Activated CD8-positive, alpha-beta memory T cell treated with anti-CD3 and anti-CD28 coated beads for 1 hour (primary cell): ENCODE data around the gene STN1.

ENCODE experiments used
- DNase-seq, 2 donors: peaks; one replicate each; pipeline ENCODE4 v3.0.0-alpha.2; 2020; ENCODE audit warnings: low read depth in 1 of 2; ENCODE audit errors: extremely low read depth in 1 of 2

STN1 gene

DNA sequence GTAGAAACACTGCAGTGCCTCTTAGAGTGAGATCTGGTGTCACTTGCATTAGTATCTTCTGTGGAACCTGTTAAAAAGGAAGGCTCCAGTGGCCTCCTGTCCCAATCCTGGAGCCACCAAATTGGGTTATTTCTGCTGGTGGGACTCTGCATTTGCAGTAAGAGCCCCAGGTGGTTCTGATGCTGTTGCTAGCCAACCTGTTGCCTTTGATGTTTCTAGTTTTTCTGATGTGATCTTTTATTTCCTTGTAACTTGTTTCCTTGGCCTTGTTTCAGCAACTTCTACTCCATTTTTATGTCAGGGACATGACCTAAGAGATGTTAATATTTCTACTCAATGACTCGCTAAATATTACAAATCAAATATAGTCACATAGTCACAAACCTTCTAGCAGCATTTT, 12.5 kb upstream of the STN1 start:
- DNase-seq: no peak

GRCh38 chr10:103929381-103929921, 11.5 kb upstream of the STN1 start:
- DNase-seq: no peak

DNA sequence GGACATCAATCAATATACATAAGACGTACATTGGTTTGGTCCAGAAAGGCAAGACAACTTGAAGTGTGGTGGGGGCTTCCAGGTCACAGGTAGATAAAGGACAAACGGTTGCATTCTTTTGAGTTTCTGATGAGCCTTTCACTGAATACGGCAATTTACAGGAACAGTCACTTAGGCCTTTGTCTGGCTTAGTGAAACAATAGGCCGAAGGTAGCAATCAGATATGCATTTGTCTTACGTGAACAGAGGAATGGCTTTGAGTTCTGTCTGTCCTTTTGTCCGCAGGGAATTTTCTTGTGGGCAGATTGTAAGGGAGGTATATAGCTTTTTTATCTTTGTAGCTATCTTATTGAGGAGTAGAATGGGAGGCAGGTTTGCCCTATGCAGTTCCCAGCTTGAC, 10.8 kb upstream of the STN1 start:
- no peak for DNase-seq

GRCh38 chr10:103926722-103927319, 8.8 kb upstream of the STN1 start:
- no peak for DNase-seq

GRCh38 chr10:103925591-103925990, 7.6 kb upstream of the STN1 start:
- no peak for DNase-seq

GRCh38 chr10:103923502-103923901, 5.5 kb upstream of the STN1 start:
- no peak for DNase-seq

- DNase-seq: no peak
Measured at GRCh38 chr10:103922659-103923058, 4.7 kb upstream of the STN1 start.

GRCh38 chr10:103921750-103922195, 3.8 kb upstream of the STN1 start:
- no peak for DNase-seq

DNA sequence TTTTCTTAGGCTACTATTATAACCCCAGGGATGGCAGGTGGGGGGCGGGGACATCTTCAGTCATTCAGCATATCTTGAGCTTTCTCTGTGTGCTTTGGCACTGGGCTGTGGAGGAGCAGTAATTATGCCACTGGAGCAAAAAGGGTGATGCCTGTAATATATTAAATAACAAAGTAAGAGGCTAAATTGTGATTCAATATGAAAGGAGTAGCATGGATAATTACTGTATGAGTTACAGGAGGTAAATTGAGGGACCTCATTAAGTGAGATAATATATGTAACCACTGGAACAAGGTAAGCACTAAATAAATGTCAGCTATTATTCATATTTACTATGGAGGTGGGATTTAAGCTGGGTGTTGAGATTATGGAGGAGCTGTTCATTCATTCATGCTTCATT, 3.3 kb upstream of the STN1 start:
- no peak for DNase-seq

GRCh38 chr10:103919648-103920025, 1.7 kb upstream of the STN1 start:
- no peak for DNase-seq

DNA sequence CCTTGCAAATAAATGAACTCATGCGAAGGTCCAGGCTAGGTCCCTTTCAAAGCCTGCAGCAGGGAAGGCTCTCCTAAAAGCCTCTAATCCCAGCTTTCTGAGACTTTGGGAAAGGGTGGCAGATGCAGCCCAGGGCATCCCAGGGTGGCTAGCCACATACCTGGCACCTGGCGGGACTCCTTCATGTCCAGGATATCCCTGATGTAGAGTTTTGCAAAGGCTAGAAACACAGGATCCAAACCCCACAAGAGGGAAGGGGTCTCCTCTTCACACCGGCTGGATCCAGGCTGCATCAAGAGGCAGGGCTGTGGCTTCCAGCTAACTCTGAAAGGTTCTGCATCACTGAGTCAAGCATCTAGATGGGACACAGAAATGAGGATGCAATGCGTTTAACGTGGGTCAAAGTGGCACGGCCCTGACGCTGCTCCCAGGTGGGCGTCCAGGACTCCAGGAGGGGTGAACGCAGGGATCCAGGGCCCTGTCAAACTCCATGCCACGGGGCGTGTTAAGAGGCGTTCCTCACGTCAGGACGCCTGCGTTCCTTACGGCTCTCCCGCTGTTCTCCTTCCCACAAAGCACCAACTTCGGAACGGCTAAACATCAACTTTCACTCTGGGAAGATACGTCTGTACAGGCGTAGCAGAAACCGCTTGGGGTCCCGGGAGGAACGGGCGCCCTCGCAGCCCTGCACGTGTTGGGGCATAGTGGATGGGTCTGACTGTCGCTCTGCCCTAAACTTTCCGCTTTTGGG, 507 bp downstream of the STN1 start:
- DNase-seq: no peak

DNA sequence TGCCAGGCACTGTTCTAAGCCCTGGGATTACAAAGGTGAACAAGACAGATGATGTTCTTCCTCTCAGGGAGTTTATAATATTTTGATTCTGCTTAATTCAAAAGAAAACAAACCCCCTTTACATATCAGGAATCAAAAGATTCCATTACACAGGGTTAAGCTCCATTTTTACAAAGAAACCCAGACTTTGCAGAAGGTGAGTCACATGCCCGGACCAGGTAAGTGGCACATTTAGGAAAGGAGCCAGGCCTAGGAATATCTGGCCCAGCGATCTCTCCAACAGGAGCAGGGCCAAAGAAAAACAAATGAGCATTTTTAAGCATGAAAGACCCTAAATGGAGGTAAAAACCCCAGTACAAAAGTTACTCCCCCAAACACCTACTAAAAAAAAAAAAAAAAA, 1.1 kb downstream of the STN1 start:
- no peak for DNase-seq

DNA sequence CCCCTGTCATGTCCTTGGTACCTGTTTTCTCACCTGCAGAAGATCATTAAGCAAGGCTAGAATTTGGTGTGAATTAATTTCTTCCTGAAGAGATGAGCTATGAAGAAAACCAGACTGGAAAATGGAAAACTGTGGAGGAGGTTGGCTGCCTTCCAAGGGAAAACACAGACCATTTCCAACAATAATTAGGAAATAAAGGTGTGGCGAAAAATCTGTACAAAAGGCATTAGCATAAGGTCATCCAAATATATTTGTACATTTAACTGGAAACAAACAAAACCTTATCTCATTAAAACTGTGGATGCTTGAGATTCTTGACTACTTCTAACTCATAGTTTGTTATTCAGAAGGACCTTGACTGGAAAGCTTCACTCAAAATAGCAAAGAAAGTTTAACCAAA, 1.7 kb downstream of the STN1 start:
- DNase-seq: no peak

- no peak for DNase-seq
Measured at GRCh38 chr10:103915796-103916195, 2.2 kb downstream of the STN1 start.

DNA sequence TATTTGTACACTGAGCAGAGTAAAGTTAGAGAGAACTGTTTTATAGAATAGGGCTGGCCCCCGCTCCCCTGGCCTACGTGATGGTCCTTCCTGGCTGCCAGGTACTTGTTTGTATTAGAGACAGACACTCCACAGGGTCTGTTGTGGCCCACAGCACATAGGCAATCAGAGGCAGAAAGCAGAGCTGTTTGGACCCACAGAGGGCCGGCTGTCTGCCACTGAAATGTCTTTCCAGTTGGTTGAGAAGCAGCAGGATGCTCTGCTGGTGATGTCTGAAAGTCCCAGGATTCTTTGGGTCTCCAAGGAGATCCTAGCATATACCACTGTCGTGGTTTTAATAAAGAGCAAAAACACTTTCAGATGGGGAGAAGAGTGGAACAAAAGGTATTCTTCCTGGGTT, 5.2 kb downstream of the STN1 start:
- DNase-seq: no peak

- DNase-seq: no peak
Measured at GRCh38 chr10:103911021-103911459, 6.9 kb downstream of the STN1 start.

- DNase-seq: no peak
Measured at GRCh38 chr10:103910442-103911012, 7.5 kb downstream of the STN1 start.

DNA sequence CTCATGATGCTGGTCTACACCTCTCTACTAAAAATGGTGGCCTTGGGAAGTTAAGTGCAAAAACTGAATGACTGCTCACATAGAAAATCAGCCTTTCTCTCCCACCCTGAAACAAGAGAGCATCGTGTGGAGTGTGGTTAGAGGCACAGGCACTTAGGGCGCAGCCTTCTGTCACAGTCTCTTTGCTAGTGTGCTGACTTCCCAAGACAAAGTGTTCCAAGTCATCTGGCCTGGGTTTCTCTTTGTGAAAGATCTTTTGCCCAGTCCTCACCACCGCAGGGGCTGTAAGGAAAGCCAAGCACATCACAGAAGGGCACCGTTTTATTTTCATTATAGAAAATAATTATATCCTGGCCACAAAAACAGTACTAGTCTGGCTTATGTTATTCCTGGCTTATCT, 12.5 kb downstream of the STN1 start:
- DNase-seq: no peak

DNA sequence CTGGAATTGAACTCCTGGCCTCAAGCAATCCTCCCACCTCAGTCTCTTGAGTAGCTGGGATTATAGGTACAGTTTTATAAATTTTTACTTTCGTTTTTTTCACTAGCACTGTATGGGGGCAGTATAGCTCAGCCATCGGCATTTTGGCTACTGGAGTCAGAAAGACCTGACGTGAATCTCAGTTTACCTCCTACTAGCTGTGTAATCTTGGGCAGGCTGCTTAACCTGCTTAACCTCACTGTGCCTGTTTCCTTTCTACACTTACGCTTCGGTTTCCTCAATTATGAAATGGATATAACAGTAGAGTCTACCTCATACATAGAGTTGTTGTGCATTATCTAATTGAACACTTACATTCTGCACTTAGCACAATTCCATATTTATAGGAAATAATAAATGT, 16.7 kb downstream of the STN1 start:
- DNase-seq: no peak

GRCh38 chr10:103899312-103899711, 18.7 kb downstream of the STN1 start:
- no peak for DNase-seq

GRCh38 chr10:103897241-103897774, 20.7 kb downstream of the STN1 start:
- DNase-seq: no peak

- DNase-seq: no peak
Measured at GRCh38 chr10:103896225-103896624, 21.8 kb downstream of the STN1 start.
